H1 (cell line): ENCODE results near the gene SLC36A4. TPM values are rescaled to one million over a fixed set of nuclear protein-coding genes. Genes with fewer than 3 reads are reported as not detected.

Experiments
- CHD7 ChIP-seq: fragments of 300-600 bp; sonication (generic); IDR thresholded peaks from 2 replicates; pipeline ENCODE4 v1.7.1; 2012; ENCODE audit warnings: low read length, moderate library complexity, mild to moderate bottlenecking, inconsistent platforms; ENCODE audit not compliant: insufficient replicate concordance
- polyA plus RNA-seq, 7 experiments: library from polyadenylated mRNA; depleted of rRNA in 3 of 7; stranded (reverse) in 5 of 7; unstranded in 2 of 7; fragments of >200 nt in 5 of 7; fragments of 200-250 nt in 2 of 7; gene quantifications; 1 replicate in 5 of 7; 2 replicates in 1 of 7; 4 replicates in 1 of 7; pipeline versions ENCODE4 v1.2.1 to v1.2.3, GENCODE V29; 2011 to 2013; ENCODE audit warnings: missing spikeins in 2 of 7, mixed read lengths in 2 of 7
- total RNA-seq: library from RNA; stranded (reverse); fragmentation: NEBNext Ultra II Directional; extraction: Animal tissue kit (Norgen Biotek cat#: 25700); gene quantifications from 2 replicates; pipeline ENCODE4 v1.2.1, GENCODE V29; 2021

SLC36A4 gene
- total and polyA plus RNA-seq, 2 of the 8 experiments (the other 6 are each of a cell fraction or from before 2014, with no cell fraction given) = 10.2 to 22.7 TPM

GRCh38 chr11:93117565-93117964, 80.2 kb downstream of the SLC36A4 start (continued):
- peak; percentile 29 for TF ChIP-seq CHD7
